ENCODE measurements around the gene CARS2. TPM values are rescaled to one million over a fixed set of nuclear protein-coding genes. Genes with fewer than 3 reads are reported as not detected.

The CARS2 gene
- total and polyA plus RNA-seq, 2 of the 8 experiments (the other 6 are each of a cell fraction or from before 2014, with no cell fraction given) = 47.7 to 55.9 TPM

DNA sequence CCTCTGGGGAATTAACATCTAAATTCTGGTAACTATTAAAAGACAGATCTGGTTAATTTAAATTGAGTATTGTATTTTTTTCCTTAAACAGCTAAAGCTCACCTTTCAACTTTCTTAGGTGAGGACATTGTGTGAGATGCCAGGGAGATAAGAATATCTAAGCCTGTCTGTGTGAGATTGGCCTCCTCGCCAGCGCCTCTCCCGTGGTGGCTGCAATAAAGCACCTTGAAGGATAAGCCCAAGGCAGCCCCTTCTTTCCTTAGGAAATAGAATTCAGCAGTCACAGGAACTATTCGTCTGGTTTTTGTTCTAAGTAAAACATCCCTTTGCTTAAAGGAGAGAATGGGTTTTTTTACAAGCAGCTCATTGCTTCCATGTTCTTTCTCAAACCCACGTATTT, 66.0 kb downstream of the CARS2 start:
- H3K14ac ChIP-seq (ENCODE audit: insufficient read length) = no peak overlapping the region
- H2BK20ac ChIP-seq (ENCODE audit: low read length) = no peak overlapping the region
- H3K36me3 ChIP-seq (ENCODE audit: control insufficient read depth in 2 of 4, insufficient read depth in 4 of 4, low read length in 3 of 4) = peaks cover 10 to 51% (median 35%) of the 10 kb centered on the region in 4 experiments; a peak in 7 of 8 replicates
- H3K23ac ChIP-seq (ENCODE audit: insufficient read length) = no peak overlapping the region
- no peaks in the 10 kb centered on the region for H3K23me2 ChIP-seq (ENCODE audit: low read depth, low read length)
- peaks cover 10 to 29% of the 10 kb centered on the region in 2 experiments for H4K20me1 ChIP-seq (replicated peaks in 1 of 2; ENCODE audit: control insufficient read depth in 1 of 2, insufficient read depth in 2 of 2, low read length in 2 of 2)
- 88% methylated on average over 5 of the region's 5 CpGs; no CpG with 5 or more reads in 1 of the 2 experiments for WGBS, 2 experiments (ENCODE audit: extremely low coverage in 1 of 2, insufficient coverage in 1 of 2, insufficient read length in 1 of 2, insufficient replicate concordance in 2 of 2, low coverage in 1 of 2, low lambda C conversion rate in 2 of 2, missing lambda C conversion rate in 1 of 2)
- no peaks in the 10 kb centered on the region for H3K27me3 ChIP-seq (replicated peaks in 1 of 4; ENCODE audit: control insufficient read depth in 3 of 4, extremely low read depth in 1 of 4, insufficient read depth in 3 of 4, low read length in 3 of 4)
- no peak overlapping the region for H2BK12ac ChIP-seq (ENCODE audit: low read depth, low read length)
- H2AK5ac ChIP-seq (ENCODE audit: low read depth, low read length) = no peak overlapping the region
- no peak overlapping the region for H3K4me3 ChIP-seq (ENCODE audit: extremely low read depth in 1 of 4, insufficient read depth in 2 of 4, low read depth in 3 of 4, low read length in 4 of 4)
- no peak overlapping the region for H4K5ac ChIP-seq (ENCODE audit: insufficient read length, low read depth, low read length)
- no peaks in the 10 kb centered on the region for H3K9me3 ChIP-seq (ENCODE audit: insufficient read depth in 2 of 2, low read depth in 1 of 2, low read length in 1 of 2)
- no peak overlapping the region for H2BK5ac ChIP-seq (ENCODE audit: low read depth, low read length)
- no peak overlapping the region for H3K4me2 ChIP-seq (ENCODE audit: insufficient read depth in 1 of 2, low read depth in 2 of 2, low read length in 2 of 2)
- H3K18ac ChIP-seq (ENCODE audit: extremely low read depth, low read length) = no peak overlapping the region
- no peak overlapping the region for H4K91ac ChIP-seq (replicated peaks; ENCODE audit: insufficient read length, low read length)
- H2AFZ ChIP-seq (ENCODE audit: low read length) = no peak overlapping the region
- H2BK15ac ChIP-seq (ENCODE audit: low read length) = no peak overlapping the region
- H3K56ac ChIP-seq (replicated peaks; ENCODE audit: insufficient read length, low read depth, low read length) = no peak overlapping the region
- no peak overlapping the region for H3K4ac ChIP-seq (replicated peaks; ENCODE audit: insufficient read length, low read depth, low read length)
- POLR2A ChIA-PET (ENCODE audit: partially characterized antibody) = interaction anchor here (0.9 kb wide), 1 partner anchor 72 kb away, joined by 3 read pairs; no protein-coding TSS in a partner anchor
- CTCF ChIA-PET (ENCODE audit: partially characterized antibody) = interaction anchor here (0.7 to 4.1 kb wide), 12 partner anchors 12 to 186 kb away, joined by 3 to 18 read pairs (median 3); no protein-coding TSS in a partner anchor
- H4K8ac ChIP-seq (ENCODE audit: extremely low read depth, insufficient read depth, low read length) = no peak overlapping the region
- peaks cover 3% of the 10 kb centered on the region; the same call in 1 of the 2 replicates for H3K79me1 ChIP-seq (ENCODE audit: low read depth, low read length)
- H3K27ac ChIP-seq (ENCODE audit: low read depth, low read length) = no peak overlapping the region
- H3K79me2 ChIP-seq (ENCODE audit: control insufficient read depth in 1 of 2, insufficient read depth in 2 of 2, low read length in 2 of 2) = no peaks in the 10 kb centered on the region
- no peak overlapping the region for H2BK120ac ChIP-seq (replicated peaks; ENCODE audit: low read depth, low read length)
- DNase-seq (ENCODE audit: low read depth in 1 of 2, low spot score in 2 of 2) (no peak), FAIRE-seq (no peak)
- no peak overlapping the region for H3K9ac ChIP-seq (replicated peaks in 1 of 4; ENCODE audit: extremely low read depth in 1 of 4, low read depth in 3 of 4, low read length in 3 of 4)
- H3K4me1 ChIP-seq (replicated peaks in 1 of 4; ENCODE audit: control insufficient read depth in 3 of 4, insufficient read depth in 4 of 4, low read length in 3 of 4) = peaks cover 0 to 5% (median 3%) of the 10 kb centered on the region in 4 experiments; a peak in 5 of 7 replicates
- TF ChIP-seq SP4 (IDR thresholded peaks at IDR 0.05; ENCODE audit: low read length) (no peak), KDM5A (IDR thresholded peaks at IDR 0.05; ENCODE audit: low read length) (no peak), POLR2AphosphoS5 (IDR thresholded peaks at IDR 0.05; ENCODE audit: low read depth, low read length) (no peak), BACH1 (IDR thresholded peaks at IDR 0.05; ENCODE audit: low read length) (no peak), GABPA (IDR thresholded peaks at IDR 0.05; ENCODE audit: borderline replicate concordance, insufficient read depth, low read length) (no peak), BCL11A (IDR thresholded peaks at IDR 0.05; ENCODE audit: low read depth in 2 of 2, low read length in 2 of 2) (no peak), TAF7 (optimal IDR thresholded peaks at IDR 0.05; ENCODE audit: borderline replicate concordance, low read depth, low read length) (no peak), HDAC2 (IDR thresholded peaks at IDR 0.05; ENCODE audit: borderline replicate concordance in 1 of 2, low read depth in 2 of 2, low read length in 2 of 2) (no peak), MAFK (IDR thresholded peaks at IDR 0.05; ENCODE audit: low read depth, low read length) (no peak), RAD21 (IDR thresholded peaks at IDR 0.05 in 1 of 2, conservative IDR thresholded peaks at IDR 0.05 in 1 of 2; ENCODE audit: low read depth in 2 of 2, low read length in 2 of 2) (no peak), CHD2 (IDR thresholded peaks at IDR 0.05; ENCODE audit: low read length) (no peak)
- TF ChIP-seq, protein P1, sequence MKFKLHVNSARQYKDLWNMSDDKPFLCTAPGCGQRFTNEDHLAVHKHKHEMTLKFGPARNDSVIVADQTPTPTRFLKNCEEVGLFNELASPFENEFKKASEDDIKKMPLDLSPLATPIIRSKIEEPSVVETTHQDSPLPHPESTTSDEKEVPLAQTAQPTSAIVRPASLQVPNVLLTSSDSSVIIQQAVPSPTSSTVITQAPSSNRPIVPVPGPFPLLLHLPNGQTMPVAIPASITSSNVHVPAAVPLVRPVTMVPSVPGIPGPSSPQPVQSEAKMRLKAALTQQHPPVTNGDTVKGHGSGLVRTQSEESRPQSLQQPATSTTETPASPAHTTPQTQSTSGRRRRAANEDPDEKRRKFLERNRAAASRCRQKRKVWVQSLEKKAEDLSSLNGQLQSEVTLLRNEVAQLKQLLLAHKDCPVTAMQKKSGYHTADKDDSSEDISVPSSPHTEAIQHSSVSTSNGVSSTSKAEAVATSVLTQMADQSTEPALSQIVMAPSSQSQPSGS (IDR thresholded peaks at IDR 0.05; ENCODE audit: low read length) = no peak

Data from H1 (cell line).